Stimulated activated naive CD8-positive, alpha-beta T cell treated with anti-CD3 and anti-CD28 coated beads, Interleukin-15, Interleukin-2, amounts not matched to agents 100 ng/mL and 50 ng/mL, for 24 hours (primary cell): ENCODE results near the gene CENATAC.
A peak's percentile ranks its signal among the peaks of the same experiment; 100 is the strongest.
"Not testable (repeated sequence)": the region's sequence is repeated elsewhere in the genome, so short reads cannot be mapped to it uniquely, and the experiment has no call there.

Source experiments
- H3K27ac Mint-ChIP-seq: one replicate; pipeline ENCODE4 v1.8.0; 2021; ENCODE audit warnings: mild to moderate bottlenecking, mixed read lengths
- H3K27me3 Mint-ChIP-seq: one replicate; pipeline ENCODE4 v1.8.0; 2021; ENCODE audit warnings: mixed read lengths
- H3K36me3 Mint-ChIP-seq: one replicate; pipeline ENCODE4 v1.8.0; 2021; ENCODE audit warnings: low read depth, mixed read lengths
- H3K4me1 Mint-ChIP-seq: one replicate; pipeline ENCODE4 v1.8.0; 2021; ENCODE audit warnings: low read depth, mixed read lengths
- H3K4me3 Mint-ChIP-seq: one replicate; pipeline ENCODE4 v1.8.0; 2021; ENCODE audit warnings: mild to moderate bottlenecking, mixed read lengths
- H3K9me3 Mint-ChIP-seq: one replicate; pipeline ENCODE4 v1.8.0; 2021; ENCODE audit warnings: mixed read lengths

CENATAC gene

GRCh38 chr11:119048644-119049043, 50.7 kb downstream of the CENATAC start:
- no peaks in the 10 kb centered on the region for H3K9me3 Mint-ChIP-seq
- H3K27ac Mint-ChIP-seq = no peak overlapping the region
- peaks cover 22% of the 10 kb centered on the region for H3K4me1 Mint-ChIP-seq
- peaks cover 86% of the 10 kb centered on the region for H3K36me3 Mint-ChIP-seq
- no peaks in the 10 kb centered on the region for H3K27me3 Mint-ChIP-seq
- H3K4me3 Mint-ChIP-seq = no peak overlapping the region

DNA sequence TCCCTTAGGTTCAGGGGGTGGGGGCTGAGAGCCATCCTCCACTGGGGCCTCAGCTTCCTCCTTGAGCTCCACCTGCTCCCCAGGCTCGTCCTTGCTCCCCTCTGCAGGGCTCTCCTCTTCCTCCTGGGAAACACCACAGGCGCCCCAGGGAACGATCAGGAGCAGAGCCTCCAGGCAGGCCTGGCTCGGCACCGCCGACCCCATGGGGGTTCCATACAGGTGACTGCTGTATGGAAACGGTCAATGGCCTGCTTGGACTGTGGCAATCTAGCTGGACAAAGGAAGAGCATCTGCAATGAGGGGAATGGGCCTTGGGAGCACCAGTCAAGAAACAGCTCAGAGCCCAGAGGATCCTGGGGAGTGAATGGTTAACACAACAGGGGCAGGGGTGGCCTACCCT, 51.1 kb downstream of the CENATAC start:
- no peaks in the 10 kb centered on the region for H3K27me3 Mint-ChIP-seq
- H3K27ac Mint-ChIP-seq = no peak overlapping the region
- no peak overlapping the region for H3K4me3 Mint-ChIP-seq
- H3K9me3 Mint-ChIP-seq = no peaks in the 10 kb centered on the region
- H3K4me1 Mint-ChIP-seq = peaks cover 22% of the 10 kb centered on the region
- H3K36me3 Mint-ChIP-seq = peaks cover 88% of the 10 kb centered on the region

GRCh38 chr11:119051440-119052162, 53.7 kb downstream of the CENATAC start:
- H3K27me3 Mint-ChIP-seq = no peaks in the 10 kb centered on the region
- no peaks in the 10 kb centered on the region for H3K9me3 Mint-ChIP-seq
- peaks cover 86% of the 10 kb centered on the region for H3K36me3 Mint-ChIP-seq
- peaks cover 38% of the 10 kb centered on the region for H3K4me1 Mint-ChIP-seq
- H3K4me3 Mint-ChIP-seq = no peak overlapping the region
- H3K27ac Mint-ChIP-seq = peak overlapping the region; percentile 69

GRCh38 chr11:119052163-119052814, 54.4 kb downstream of the CENATAC start:
- Mint-ChIP-seq H3K4me3 (no peak overlapping the region), H3K36me3 (peaks cover 80% of the 10 kb centered on the region), H3K27ac (peak overlapping the region; percentile 69), H3K27me3 (no peaks in the 10 kb centered on the region), H3K9me3 (no peaks in the 10 kb centered on the region), H3K4me1 (peaks cover 38% of the 10 kb centered on the region)

GRCh38 chr11:119054418-119054817, 56.5 kb downstream of the CENATAC start:
- Mint-ChIP-seq H3K4me1 (peaks cover 50% of the 10 kb centered on the region), H3K27ac (no peak overlapping the region), H3K4me3 (peak overlapping the region; percentile 12), H3K27me3 (no peaks in the 10 kb centered on the region), H3K9me3 (no peaks in the 10 kb centered on the region), H3K36me3 (peaks cover 66% of the 10 kb centered on the region)

GRCh38 chr11:119055901-119056300, 58.0 kb downstream of the CENATAC start:
- peak overlapping the region; percentile 83 for H3K27ac Mint-ChIP-seq
- peaks cover 50% of the 10 kb centered on the region for H3K4me1 Mint-ChIP-seq
- H3K36me3 Mint-ChIP-seq = peaks cover 56% of the 10 kb centered on the region
- peak overlapping the region; percentile 95 for H3K4me3 Mint-ChIP-seq
- H3K9me3 Mint-ChIP-seq = no peaks in the 10 kb centered on the region
- no peaks in the 10 kb centered on the region for H3K27me3 Mint-ChIP-seq

GRCh38 chr11:119056421-119056999, 58.6 kb downstream of the CENATAC start:
- Mint-ChIP-seq H3K36me3 (peaks cover 50% of the 10 kb centered on the region), H3K27ac (peak overlapping the region; percentile 96), H3K27me3 (no peaks in the 10 kb centered on the region), H3K4me3 (peak overlapping the region; percentile 95), H3K9me3 (no peaks in the 10 kb centered on the region), H3K4me1 (peaks cover 48% of the 10 kb centered on the region)

DNA sequence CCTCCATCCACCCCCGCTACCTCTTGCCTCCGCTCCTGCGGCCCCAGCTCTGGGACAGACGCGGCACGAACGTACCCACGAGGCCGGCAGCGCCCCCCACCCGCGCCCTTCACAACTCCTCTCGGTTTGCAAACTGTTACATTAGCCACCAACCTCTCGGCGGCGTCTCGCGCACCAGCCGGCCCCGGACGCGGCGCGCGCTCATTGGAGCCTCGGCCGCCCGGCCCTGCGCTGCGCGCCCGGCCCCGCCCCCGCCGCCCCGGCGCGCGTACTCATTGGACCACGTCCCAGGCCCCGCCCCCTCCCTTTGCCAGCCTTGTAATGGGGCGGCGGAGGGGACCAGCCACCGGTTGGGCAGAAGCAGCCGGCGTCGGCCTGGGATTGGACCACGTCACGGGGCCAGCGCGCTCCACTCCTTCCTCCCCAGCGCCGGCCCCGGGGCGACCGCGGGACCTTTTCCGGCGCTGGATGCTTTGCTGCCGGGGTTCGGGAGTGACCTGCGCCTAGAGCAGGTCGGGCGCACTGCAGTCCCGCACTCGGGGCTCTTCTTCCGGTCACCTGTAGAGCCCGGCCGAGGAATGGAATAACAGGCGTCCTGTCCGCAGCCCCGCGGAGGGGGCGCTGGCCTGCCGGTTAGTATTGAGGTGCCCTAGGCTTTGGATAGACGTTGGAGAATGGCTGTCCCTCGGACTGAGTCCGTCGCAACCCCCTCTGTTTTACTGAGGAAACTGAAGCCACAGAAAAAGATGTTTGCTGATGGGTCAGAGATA, 59.2 kb downstream of the CENATAC start, which contains the start of gene HYOU1:
TSS of gene HYOU1 (minus strand) at position 206 of the 770 bp plus-strand sequence. CDS start 1,045 bp downstream, outside the sequence.
- no peaks in the 10 kb centered on the region for H3K27me3 Mint-ChIP-seq
- H3K4me3 Mint-ChIP-seq = peak within 1 kb of the TSS; percentile 95
- H3K27ac Mint-ChIP-seq = peak within 1 kb of the TSS; percentile 96
- peaks cover 41% of the 10 kb centered on the region for H3K4me1 Mint-ChIP-seq
- H3K36me3 Mint-ChIP-seq = peaks cover 46% of the 10 kb centered on the region
- no peaks in the 10 kb centered on the region for H3K9me3 Mint-ChIP-seq

DNA sequence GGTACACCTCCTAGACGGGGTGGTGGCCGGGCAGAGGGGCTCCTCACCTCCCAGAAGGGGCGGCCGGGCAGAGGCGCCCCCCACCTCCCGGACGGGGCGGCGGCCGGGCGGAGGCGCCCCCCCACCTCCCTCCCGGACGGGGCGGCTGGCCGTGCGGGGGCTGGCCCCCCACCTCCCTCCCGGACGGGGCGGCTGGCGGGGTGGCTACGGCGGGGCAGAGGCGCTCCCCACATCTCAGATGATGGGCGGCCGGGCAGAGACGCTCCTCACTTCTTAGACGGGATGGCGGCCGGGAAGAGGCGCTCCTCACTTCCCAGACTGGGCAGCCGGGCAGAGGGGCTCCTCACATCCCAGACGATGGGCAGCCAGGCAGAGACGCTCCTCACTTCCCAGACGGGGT, 61.2 kb downstream of the CENATAC start:
- not testable (repeated sequence) for H3K4me3 Mint-ChIP-seq, H3K9me3 Mint-ChIP-seq, H3K27me3 Mint-ChIP-seq, H3K27ac Mint-ChIP-seq
- H3K4me1 Mint-ChIP-seq = peaks cover 31% of the 10 kb centered on the region
- peaks cover 28% of the 10 kb centered on the region for H3K36me3 Mint-ChIP-seq

DNA sequence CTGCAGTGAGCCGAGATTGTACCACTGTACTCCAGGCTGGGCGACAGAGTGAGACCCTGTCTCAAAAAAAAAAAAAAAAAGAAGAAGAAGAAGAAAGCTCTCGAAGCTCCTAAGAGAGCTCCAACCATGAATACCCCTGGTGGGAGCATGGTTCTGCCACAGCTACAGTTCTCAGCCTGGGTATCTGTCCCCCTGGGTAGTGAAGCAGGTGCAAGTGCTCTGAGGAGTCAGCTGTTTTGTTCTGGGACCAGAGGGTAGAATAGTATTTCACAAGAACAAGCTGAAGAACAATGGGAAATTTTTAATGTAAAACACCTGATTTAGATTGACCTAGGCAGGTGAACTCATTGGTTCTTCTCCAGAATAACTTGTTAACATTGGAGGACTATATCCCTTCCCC, 63.3 kb downstream of the CENATAC start:
- Mint-ChIP-seq H3K4me1 (peaks cover 30% of the 10 kb centered on the region), H3K27ac (no peak overlapping the region), H3K4me3 (no peak overlapping the region), H3K27me3 (no peaks in the 10 kb centered on the region), H3K36me3 (peaks cover 8% of the 10 kb centered on the region), H3K9me3 (no peaks in the 10 kb centered on the region)

DNA sequence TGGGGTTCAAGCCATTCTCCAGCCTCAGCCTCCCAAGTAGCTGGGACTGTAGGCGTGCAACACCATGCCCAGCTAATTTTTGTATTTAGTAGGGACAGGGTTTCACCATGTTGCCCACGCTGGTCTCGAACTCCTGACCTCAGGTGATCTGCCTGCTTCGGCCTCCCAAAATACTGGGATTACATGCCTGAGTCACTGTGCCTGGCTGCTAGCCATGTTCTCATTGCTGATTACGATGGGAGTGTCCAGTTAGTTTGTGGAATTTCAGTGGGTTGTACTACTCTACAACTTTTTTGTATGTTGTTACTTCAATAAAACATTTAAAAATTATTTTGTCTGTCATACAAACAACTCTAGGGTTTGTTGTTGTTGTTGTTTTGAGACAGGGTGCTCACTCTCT, 64.8 kb downstream of the CENATAC start:
- Mint-ChIP-seq H3K36me3 (peaks cover 8% of the 10 kb centered on the region), H3K27ac (no peak overlapping the region), H3K9me3 (no peaks in the 10 kb centered on the region), H3K4me1 (peaks cover 37% of the 10 kb centered on the region), H3K4me3 (no peak overlapping the region), H3K27me3 (no peaks in the 10 kb centered on the region)

DNA sequence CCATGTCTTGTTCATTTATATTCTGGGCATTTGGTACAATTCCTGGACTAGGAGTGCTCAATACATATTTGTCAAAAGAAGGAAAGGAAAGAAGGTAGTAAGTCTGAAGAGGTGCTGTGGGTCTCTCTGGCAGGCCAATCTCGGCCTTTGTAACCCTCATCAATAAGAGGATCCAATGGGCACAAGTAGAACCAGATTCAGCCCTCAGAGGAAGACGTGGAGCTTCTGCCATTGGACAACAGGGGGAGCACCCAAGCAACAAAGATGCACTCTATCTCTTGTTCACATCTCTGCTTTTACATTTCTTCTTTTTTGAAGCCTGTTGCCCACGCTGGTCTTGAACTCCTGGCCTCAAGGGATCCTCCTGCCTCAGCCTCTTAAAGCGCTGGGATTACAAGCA, 67.4 kb downstream of the CENATAC start:
- H3K27me3 Mint-ChIP-seq = no peaks in the 10 kb centered on the region
- H3K4me1 Mint-ChIP-seq = peaks cover 48% of the 10 kb centered on the region
- H3K9me3 Mint-ChIP-seq = no peaks in the 10 kb centered on the region
- peaks cover 10% of the 10 kb centered on the region for H3K36me3 Mint-ChIP-seq
- H3K27ac Mint-ChIP-seq = peak overlapping the region; percentile 57
- H3K4me3 Mint-ChIP-seq = peak overlapping the region; percentile 22
